NCI-H748 (cell line): ENCODE results near the gene SPECC1L.

Source experiments
- DNase-seq: peaks from one replicate; lab custom pipeline; 2025; ENCODE audit not compliant: unreplicated experiment; lab: John Stamatoyannopoulos, UW

Gene SPECC1L

GRCh38 chr22:24412274-24412673 is 141.6 kb downstream of the SPECC1L start:
- no peak for DNase-seq

DNA sequence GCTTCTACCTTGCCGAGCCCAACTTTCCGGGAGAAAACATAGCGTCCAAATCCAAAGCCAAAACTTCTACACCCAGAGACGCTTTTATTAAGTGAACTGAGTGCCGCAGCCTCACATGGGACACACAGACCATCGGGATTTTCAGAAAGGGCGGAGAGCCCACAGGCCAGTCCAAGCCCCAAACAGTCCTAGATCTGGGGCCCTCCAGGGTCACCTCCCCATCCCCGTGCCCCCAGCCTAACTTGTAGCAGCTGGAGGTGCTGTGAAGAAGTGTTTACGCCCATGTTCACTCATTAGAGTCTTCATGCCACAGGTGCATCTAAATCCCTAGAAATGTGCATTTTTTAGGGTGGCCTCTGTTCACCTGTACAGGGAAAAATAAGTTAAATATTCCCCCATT is 142.6 kb downstream of the SPECC1L start:
- DNase-seq = no peak

DNA sequence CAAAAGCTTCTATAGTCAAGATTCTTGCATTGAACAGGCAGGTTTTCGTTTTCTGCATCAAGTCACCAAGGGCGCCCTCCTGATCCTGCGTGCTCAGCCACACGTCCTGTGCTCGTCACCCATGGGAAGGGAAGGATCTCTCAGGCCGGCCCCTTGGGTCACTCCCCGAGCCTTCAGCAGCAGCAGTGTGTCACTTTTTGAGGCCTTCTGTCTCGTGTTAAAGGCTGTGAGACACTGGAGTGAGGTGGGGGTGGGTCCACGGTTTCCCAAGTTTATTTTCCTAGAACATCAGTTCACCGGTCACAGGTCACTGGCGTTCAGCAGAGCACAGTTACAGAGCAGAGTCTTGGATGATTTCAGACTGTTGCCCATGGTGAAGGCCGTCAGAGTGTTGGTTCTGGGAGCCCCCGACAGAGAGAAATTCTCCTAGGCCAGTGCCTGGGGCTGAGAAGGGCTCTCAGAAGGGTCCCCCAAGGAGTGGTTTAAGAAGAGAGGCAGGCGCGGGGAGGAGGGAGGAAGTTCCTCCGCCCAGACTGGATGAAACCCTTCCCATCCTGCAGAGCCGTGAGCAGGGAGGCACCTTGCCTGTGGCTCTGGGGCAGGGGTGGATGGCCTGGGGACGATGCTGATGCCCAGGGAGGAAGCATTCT is 143.2 kb downstream of the SPECC1L start:
- DNase-seq = no peak

DNA sequence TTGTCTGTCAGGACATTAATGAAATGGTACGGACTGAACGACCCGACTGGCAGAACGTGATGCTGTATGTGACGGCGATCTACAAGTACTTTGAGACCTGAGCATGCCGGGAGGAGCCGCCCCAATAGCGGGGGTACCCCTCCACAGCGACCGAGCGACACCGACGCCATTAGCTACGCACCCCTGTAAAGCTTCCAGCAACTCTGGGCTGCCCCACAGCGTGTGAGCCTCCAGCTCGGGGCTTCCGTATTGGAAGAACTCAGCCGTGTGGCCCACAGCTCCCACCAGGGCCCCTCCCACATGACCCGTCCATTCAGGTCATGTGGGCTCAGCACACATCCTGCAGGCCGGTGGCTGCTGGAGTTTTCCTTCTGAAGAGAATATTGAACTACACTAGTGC is 143.9 kb downstream of the SPECC1L start:
- DNase-seq = no peak

- DNase-seq = no peak
These were observed 144.6 kb downstream of the SPECC1L start for GRCh38 chr22:24414984-24415945.

- DNase-seq = no peak
These were observed 145.5 kb downstream of the SPECC1L start for GRCh38 chr22:24416095-24416494.

- no peak for DNase-seq
These were observed 146.0 kb downstream of the SPECC1L start for GRCh38 chr22:24416611-24417010.

DNA sequence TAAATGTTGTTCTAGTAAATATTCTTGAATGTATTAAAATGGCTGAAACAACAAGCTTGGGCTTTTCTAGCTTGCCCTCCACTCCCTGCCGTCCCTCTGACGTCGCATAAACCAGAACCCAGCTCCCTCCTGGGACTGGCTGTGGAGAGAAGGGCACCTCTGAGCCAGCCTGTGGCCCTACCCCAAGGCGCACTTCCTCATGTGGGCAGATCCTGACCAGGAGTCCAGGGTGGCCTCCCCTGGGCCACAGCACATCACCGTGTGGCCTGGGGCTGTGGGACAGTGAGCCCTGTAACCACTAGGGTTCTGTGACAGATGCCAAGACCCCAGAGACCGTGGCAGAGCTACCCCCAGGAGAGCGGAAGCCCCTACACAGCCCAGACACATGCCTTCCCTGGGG is 146.6 kb downstream of the SPECC1L start:
- no peak for DNase-seq

DNA sequence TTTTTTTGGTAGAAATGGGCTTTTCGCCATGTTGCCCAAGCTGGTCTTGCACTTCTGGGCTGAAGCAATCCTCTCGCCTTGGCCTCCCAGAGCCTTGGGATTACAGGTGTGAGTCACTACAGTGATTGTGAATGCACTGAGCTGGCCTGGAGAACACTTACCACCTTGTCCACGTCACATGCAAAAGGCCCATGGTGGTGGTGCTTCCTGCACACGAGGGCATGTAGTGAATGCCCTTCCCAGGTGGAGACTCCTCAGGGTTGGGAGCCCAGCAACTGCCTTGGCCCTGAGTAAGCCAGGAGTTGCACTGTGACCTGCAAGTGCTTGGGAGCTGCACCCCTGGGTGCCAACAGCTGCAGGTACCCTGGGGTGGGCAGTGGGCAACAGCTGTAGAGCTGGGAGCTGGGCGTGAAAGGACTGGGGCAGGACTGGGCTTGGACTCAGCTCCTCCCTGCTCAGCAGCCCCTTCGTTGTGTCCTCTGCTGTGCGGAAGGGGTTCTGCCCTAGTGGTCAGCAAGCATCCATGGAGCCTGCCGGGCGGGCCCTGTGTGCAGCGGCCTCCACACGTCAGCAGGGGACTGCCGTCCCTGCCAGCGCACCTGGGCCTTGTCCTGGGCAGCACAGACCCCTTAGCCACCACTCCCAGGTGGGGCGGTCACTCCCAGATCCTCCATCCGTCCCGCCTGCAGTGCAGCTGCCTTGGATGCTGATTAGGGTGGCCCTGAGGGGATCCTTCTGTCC is 147.4 kb downstream of the SPECC1L start:
- DNase-seq = no peak

DNA sequence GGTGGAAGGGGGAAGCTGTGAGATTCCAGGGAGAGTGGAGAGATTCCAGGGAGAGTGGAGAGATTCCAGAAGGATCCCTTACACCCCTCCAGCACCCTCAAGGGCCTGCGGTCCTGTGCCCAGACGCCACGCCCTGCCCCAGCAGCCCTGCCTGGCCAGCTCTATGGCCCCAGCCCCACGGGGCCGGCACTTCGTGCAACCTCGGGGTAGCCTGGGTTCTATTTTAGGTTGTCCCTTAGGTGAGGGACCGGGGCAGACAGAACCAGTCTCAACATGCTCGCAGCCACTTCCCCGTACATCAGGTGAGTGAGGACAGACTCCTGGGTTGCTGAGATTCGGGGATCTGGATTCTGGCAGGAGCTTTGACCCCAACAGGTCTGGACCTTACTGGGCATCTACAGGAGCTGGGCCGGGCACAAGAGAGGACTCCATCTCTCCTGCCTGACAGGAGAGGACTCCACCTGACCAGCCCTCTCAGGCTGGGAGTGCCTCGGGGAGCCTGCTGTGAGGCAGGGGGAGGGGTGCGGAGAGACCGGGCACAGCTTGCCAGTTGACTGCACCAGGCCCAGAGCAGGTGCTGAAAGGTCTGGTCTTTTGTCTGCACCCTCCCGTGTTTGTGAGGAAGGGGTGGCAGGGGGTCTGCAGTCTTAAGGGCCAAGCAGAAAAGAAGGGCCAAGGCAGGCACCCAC is 148.3 kb downstream of the SPECC1L start:
- peak; percentile 76 for DNase-seq

- DNase-seq = peak; percentile 49
These were observed 148.8 kb downstream of the SPECC1L start for GRCh38 chr22:24419475-24419850.

DNA sequence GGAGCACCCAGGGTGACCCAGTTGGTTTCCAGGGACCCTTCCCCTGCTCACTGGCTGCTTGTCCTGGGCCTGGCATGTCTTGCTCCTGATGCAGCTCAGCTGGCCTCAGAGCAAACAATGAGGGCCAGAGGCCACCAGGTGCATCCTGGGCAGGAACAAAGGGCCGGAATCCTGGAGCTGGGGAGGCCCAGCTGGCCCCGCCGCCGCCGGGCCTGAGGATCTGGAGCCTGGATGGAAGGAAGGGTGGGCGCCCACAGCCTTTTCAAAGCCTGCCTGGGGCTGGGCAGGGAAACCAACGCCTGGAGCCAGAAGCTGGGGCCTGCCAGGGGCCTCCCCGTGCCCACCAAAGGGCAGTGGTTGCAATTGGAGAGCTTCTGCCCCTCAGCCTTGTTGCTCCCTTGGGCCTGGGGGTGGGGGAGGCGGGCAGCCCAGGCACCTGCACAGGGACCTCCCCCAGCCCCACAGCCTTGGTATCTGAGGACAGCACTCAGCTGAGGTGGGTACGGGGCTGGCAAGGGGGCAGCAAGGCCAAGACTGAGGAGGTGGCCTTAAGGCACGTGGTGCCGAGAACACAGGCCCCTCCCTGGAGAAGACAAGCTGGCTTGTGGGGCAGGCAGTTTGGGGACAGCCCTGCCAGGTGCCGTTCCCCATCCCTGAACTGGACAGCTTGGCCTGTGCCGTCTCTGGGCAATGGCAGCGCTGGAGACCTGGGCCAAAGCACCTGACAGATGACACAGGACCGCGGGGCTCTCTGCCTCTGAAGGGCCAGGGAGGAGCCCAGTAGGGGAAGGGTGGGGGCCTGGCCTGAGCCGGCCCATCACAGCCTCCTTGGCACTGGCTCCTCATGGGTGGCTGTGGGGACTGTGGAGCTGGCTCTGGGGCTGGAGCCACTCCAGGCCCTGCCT is 149.7 kb downstream of the SPECC1L start:
- peak; percentile 89 for DNase-seq

- DNase-seq = no peak
These were observed 150.3 kb downstream of the SPECC1L start for GRCh38 chr22:24420977-24421343.

GRCh38 chr22:24421428-24421931 is 150.8 kb downstream of the SPECC1L start:
- peak; percentile 31 for DNase-seq

- DNase-seq = no peak
These were observed 151.6 kb downstream of the SPECC1L start for GRCh38 chr22:24422102-24422665.

DNA sequence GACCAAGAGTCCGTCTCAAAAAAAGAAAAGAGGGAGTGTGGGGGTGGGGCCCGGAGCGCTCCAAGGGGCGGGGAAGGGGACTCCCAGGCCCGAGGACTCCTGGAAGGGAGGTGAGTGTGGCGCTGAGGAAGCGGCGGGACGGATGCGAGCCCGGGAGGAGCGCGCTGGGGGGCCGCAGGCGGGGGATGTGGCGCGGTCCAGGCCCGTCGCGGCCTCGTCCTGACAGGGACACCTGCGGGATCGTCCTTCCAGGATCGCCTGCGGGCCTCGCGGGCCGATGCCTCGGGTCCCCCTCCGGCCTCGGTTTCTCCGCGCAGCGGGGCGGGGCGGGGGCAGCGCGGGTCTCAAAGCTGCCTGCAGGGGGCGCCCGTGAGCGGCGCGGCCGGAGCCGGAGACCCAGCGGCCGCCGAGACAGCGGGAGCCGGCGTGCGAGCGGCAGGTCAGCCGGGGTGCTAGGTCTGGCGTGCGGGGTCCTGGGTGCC is 152.9 kb downstream of the SPECC1L start:
- no peak for DNase-seq

GRCh38 chr22:24424001-24424900 is 153.6 kb downstream of the SPECC1L start:
- no peak for DNase-seq
